Endothelial cell of umbilical vein (primary cell): ENCODE results near the gene KRT84. TPM values are rescaled to one million over a fixed set of nuclear protein-coding genes. Genes with fewer than 3 reads are reported as not detected.

Source experiments
- BruUV-seq: library from RNA; stranded (reverse); fragments of 400-500 nt; replicated peaks from 2 replicates; lab custom pipeline; 2021; lab: Mats Ljungman, UMichigan
- CTCF ChIA-PET: fragments of 300-600, 350-600 bp; sonication (Branson Sonifier 250); formaldehyde crosslinking; loops from one replicate; lab custom pipeline; 2021; ENCODE audit warnings: antibody characterized with exemption, inconsistent platforms; lab: Charles Lee
- POLR2A ChIA-PET: fragments of 300-600, 350-600 bp; sonication (Branson Sonifier 250); formaldehyde crosslinking; loops from one replicate; lab custom pipeline; 2021; ENCODE audit warnings: antibody characterized with exemption, inconsistent platforms; lab: Charles Lee
- DNase-seq: peaks from one replicate; pipeline ENCODE4 v3.0.0-alpha.2; 2011; ENCODE audit warnings: low read depth, low spot score
- FAIRE-seq: peaks from 2 replicates; lab custom pipeline; 2011; peaks lifted over from hg19 to GRCh38; lab: Jason Lieb, UNC
- H2AFZ ChIP-seq: 2 replicates; pipeline ENCODE4 v1.6.0; 2012; ENCODE audit warnings: low read depth, low read length, control low read depth, inconsistent platforms
- H3K27ac ChIP-seq: 2 replicates; pipeline ENCODE4 v1.5.1; 2011; ENCODE audit warnings: low read depth, mild to moderate bottlenecking, control low read depth, low read length, moderate library complexity; ENCODE audit not compliant: insufficient read depth
- H3K27me3 ChIP-seq, 2 experiments: 2 replicates each; pipeline versions ENCODE4 v1.6.0 to v1.6.1; 2011; ENCODE audit warnings: low read length in 2 of 2, mixed read lengths in 1 of 2; ENCODE audit not compliant: control insufficient read depth in 2 of 2, insufficient read depth in 2 of 2
- H3K36me3 ChIP-seq, 2 experiments: 2 replicates in 1 of 2; 3 replicates in 1 of 2; pipeline ENCODE4 v1.5.1; 2011; ENCODE audit warnings: low read length in 2 of 2, mild to moderate bottlenecking in 1 of 2, moderate library complexity in 1 of 2; ENCODE audit not compliant: control insufficient read depth in 2 of 2, insufficient read depth in 2 of 2; ENCODE audit errors: extremely low read depth in 1 of 2
- H3K4me1 ChIP-seq: 3 replicates; pipeline ENCODE4 v1.5.1; 2011; ENCODE audit warnings: mild to moderate bottlenecking, low read length; ENCODE audit not compliant: control insufficient read depth, insufficient read depth; ENCODE audit errors: extremely low read depth
- H3K4me2 ChIP-seq: 2 replicates; pipeline ENCODE4 v1.6.1; 2011; ENCODE audit warnings: low read length, control low read depth, mixed read lengths; ENCODE audit not compliant: insufficient read depth
- H3K4me3 ChIP-seq, 3 experiments: fragments of 200-600 bp in 1 of 3; sonication (generic), shearing (Covaris generic) in 1 of 3; replicated peaks in 1 of 3; 2 replicates each; pipeline ENCODE4 v1.5.1; 2011 to 2016; ENCODE audit warnings: control low read depth in 3 of 3, low read length in 3 of 3, mild to moderate bottlenecking in 2 of 3, inconsistent platforms in 1 of 3, low read depth in 1 of 3, moderate library complexity in 1 of 3; ENCODE audit not compliant: insufficient read depth in 1 of 3
- H3K79me2 ChIP-seq: 2 replicates; pipeline ENCODE4 v1.6.0; 2012; ENCODE audit warnings: low read length, inconsistent platforms; ENCODE audit not compliant: control insufficient read depth, insufficient read depth
- H3K9ac ChIP-seq: replicated peaks from 2 replicates; pipeline ENCODE3; 2011; ENCODE audit warnings: low read length, control low read depth; ENCODE audit not compliant: insufficient read depth; ENCODE audit errors: extremely low read depth
- H3K9me1 ChIP-seq: replicated peaks from 3 replicates; pipeline ENCODE4 v1.6.0; 2011; ENCODE audit warnings: mild to moderate bottlenecking, low read length; ENCODE audit not compliant: control insufficient read depth, insufficient read depth; ENCODE audit errors: extremely low read depth
- H3K9me3 ChIP-seq: replicated peaks from 2 replicates; pipeline ENCODE4 v1.5.1; 2012; ENCODE audit warnings: low read length, inconsistent platforms; ENCODE audit not compliant: control insufficient read depth, insufficient read depth
- H4K20me1 ChIP-seq: replicated peaks from 2 replicates; pipeline ENCODE3; 2011; ENCODE audit warnings: mild to moderate bottlenecking, low read length; ENCODE audit not compliant: control insufficient read depth, insufficient read depth; ENCODE audit errors: extremely low read depth
- CTCF ChIP-seq, 2 donors: IDR thresholded peaks; 1 replicate in 1 of 2; 2 replicates in 1 of 2; pipeline ENCODE4 v1.5.1; 2011; ENCODE audit warnings: low read length in 2 of 2, mild to moderate bottlenecking in 2 of 2, moderate library complexity in 2 of 2, control low read depth in 1 of 2, inconsistent platforms in 1 of 2, low read depth in 1 of 2; ENCODE audit not compliant: insufficient read depth in 1 of 2; ENCODE audit errors: extremely low read depth in 1 of 2
- EZH2 ChIP-seq: IDR thresholded peaks from 2 replicates; pipeline ENCODE4 v1.6.1; 2012; ENCODE audit warnings: borderline replicate concordance, low read depth, mild to moderate bottlenecking, moderate library complexity, low read length, inconsistent platforms; ENCODE audit not compliant: severe bottlenecking
- FOS ChIP-seq: IDR thresholded peaks from 2 replicates; pipeline ENCODE4 v1.6.1; 2011; ENCODE audit warnings: mild to moderate bottlenecking, low read length, moderate library complexity, borderline replicate concordance; ENCODE audit not compliant: insufficient read depth
- GATA2 ChIP-seq: IDR thresholded peaks from 2 replicates; pipeline ENCODE4 v1.7.0; 2011; ENCODE audit warnings: low read depth, mild to moderate bottlenecking, moderate library complexity, mixed read lengths, low read length; ENCODE audit not compliant: insufficient read length, insufficient read depth
- JUN ChIP-seq: IDR thresholded peaks from 2 replicates; pipeline ENCODE4 v1.6.1; 2011; ENCODE audit warnings: borderline replicate concordance, low read depth; ENCODE audit not compliant: insufficient read length, insufficient read depth
- MYC ChIP-seq: IDR thresholded peaks from one replicate; pipeline ENCODE4 v1.6.1; 2011; ENCODE audit warnings: mild to moderate bottlenecking, low read depth, low read length
- POLR2A ChIP-seq: IDR thresholded peaks from 2 replicates; pipeline ENCODE4 v1.6.1; 2012; ENCODE audit warnings: low read depth, mild to moderate bottlenecking, control low read depth, low read length
- POLR2AphosphoS5 ChIP-seq: IDR thresholded peaks from 2 replicates; pipeline ENCODE4 v1.6.1; 2012; ENCODE audit warnings: low read depth, mild to moderate bottlenecking, control low read depth, low read length, moderate library complexity; ENCODE audit not compliant: insufficient read depth
- dilution Hi-C: fragments of 300-500 bp; cut with MboI; formaldehyde crosslinking; loops from one replicate; pipeline ENCODE4 v1.15.0; 2019; ENCODE audit warnings: low sequenced_read_pairs; ENCODE audit not compliant: extremely low pct_ligation_motif_present
- intact Hi-C: fragments of 100-400 bp; cut with micrococcal nuclease; formaldehyde crosslinking; loops from one replicate; pipeline ENCODE4 v1.10.0; 2022
- polyA plus RNA-seq, 4 experiments: library from polyadenylated mRNA; depleted of rRNA in 3 of 4; stranded (reverse) in 3 of 4; unstranded in 1 of 4; fragments of >200 nt; gene quantifications; 2 replicates each; pipeline versions ENCODE4 v1.2.1 to v1.2.3, GENCODE V29; 2011 to 2012; ENCODE audit warnings: missing spikeins in 1 of 4
- total RNA-seq: library from RNA; stranded (reverse); gene quantifications from 2 replicates; pipeline ENCODE4 v1.2.3, GENCODE V29; 2021
- TF ChIP-seq, protein P1 (sequence below): IDR thresholded peaks from 2 replicates; pipeline ENCODE4 v1.6.1; 2011; ENCODE audit not compliant: insufficient read depth, insufficient read length

Gene KRT84
- total and polyA plus RNA-seq, 2 donors (not counting 3 experiments of a cell fraction or from before 2014, with no cell fraction given) = not detected

DNA sequence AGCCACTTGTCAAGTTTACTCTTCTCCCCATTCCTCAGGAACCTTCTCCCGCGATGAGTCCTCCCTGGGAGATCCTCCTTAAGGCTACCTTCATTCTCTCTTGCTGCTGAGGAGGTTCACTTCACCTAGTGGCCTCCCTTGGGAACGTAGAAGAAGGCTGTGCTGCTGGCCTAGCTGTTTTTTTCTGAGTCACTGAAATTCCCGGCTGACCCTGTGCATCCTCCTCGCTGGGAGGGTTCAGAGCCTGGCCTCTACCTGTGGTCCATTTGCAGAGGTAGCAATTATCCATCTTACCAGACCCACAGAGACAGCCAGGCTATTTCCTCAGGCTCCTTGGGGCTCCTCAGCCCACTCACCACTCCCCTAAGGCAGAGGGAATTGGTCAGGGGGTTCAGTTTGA lies 16.1 kb upstream of the KRT84 start:
- TF ChIP-seq CTCF (IDR thresholded peaks at IDR 0.05; ENCODE audit: extremely low read depth in 1 of 2, insufficient read depth in 1 of 2, low read depth in 1 of 2, low read length in 2 of 2) (no peak), JUN (no peak), GATA2 (no peak), MYC (no peak), EZH2 (no peak), POLR2A (no peak), FOS (no peak), POLR2AphosphoS5 (no peak)
- TF ChIP-seq, protein P1, sequence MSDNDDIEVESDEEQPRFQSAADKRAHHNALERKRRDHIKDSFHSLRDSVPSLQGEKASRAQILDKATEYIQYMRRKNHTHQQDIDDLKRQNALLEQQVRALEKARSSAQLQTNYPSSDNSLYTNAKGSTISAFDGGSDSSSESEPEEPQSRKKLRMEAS = no peak
- no peaks in the 10 kb centered on the region for H3K9me1 ChIP-seq
- no peak overlapping the region for H3K27ac ChIP-seq
- no TSS peak for BruUV-seq
- intact Hi-C loops (no loop called here), dilution Hi-C loops (no loop called here)
- peaks cover 0 to 5% of the 10 kb centered on the region in 2 experiments for H3K27me3 ChIP-seq
- no peak for FAIRE-seq
- no peak overlapping the region for H2AFZ ChIP-seq
- no peak overlapping the region for H3K9ac ChIP-seq
- H3K4me1 ChIP-seq = no peaks in the 10 kb centered on the region
- H3K4me3 ChIP-seq = no peak overlapping the region
- H3K79me2 ChIP-seq = no peaks in the 10 kb centered on the region
- no peaks in the 10 kb centered on the region for H3K36me3 ChIP-seq
- POLR2A ChIA-PET = no interaction called here
- no peak for DNase-seq
- no peaks in the 10 kb centered on the region for H4K20me1 ChIP-seq
- CTCF ChIA-PET = interaction anchor here (1.1 to 1.3 kb wide), 3 partner anchors 12 to 469 kb away, joined by 4 to 6 read pairs (median 5); no protein-coding TSS in a partner anchor
- H3K9me3 ChIP-seq = no peaks in the 10 kb centered on the region
- no peak overlapping the region for H3K4me2 ChIP-seq
